Measurements from ENCODE around the gene POLD2.

POLD2 gene

GRCh38 chr7:44112997-44113763 lies 10.2 kb downstream of the POLD2 start:
- no peak for DNase-seq

- no peak for DNase-seq
These were observed 10.9 kb downstream of the POLD2 start for GRCh38 chr7:44112231-44112996.

GRCh38 chr7:44111761-44112160 lies 11.6 kb downstream of the POLD2 start:
- no peak for DNase-seq

- no peak for DNase-seq
These were observed 12.4 kb downstream of the POLD2 start for GRCh38 chr7:44110719-44111635.

- no peak for DNase-seq
These were observed 13.4 kb downstream of the POLD2 start for GRCh38 chr7:44109991-44110390.

GRCh38 chr7:44108768-44109750 lies 14.3 kb downstream of the POLD2 start:
- DNase-seq: no peak

GRCh38 chr7:44107961-44108767 lies 15.2 kb downstream of the POLD2 start:
- DNase-seq: no peak

GRCh38 chr7:44107116-44107960 lies 16.0 kb downstream of the POLD2 start:
- DNase-seq: no peak

GRCh38 chr7:44106311-44107065 lies 16.9 kb downstream of the POLD2 start:
- no peak for DNase-seq

GRCh38 chr7:44105832-44106231 lies 17.5 kb downstream of the POLD2 start:
- DNase-seq: no peak

GRCh38 chr7:44104860-44105771 lies 18.2 kb downstream of the POLD2 start:
- DNase-seq: no peak

- DNase-seq: no peak
These were observed 19.2 kb downstream of the POLD2 start, which contains the start of gene AEBP1 for GRCh38 chr7:44103923-44104859. Gene AEBP1 (plus strand): TSS chr7:44104345. CDS start chr7:44104666, 321 bp downstream.

GRCh38 chr7:44103566-44103922 lies 19.8 kb downstream of the POLD2 start:
- no peak for DNase-seq

GRCh38 chr7:44102846-44103565 lies 20.3 kb downstream of the POLD2 start:
- DNase-seq: no peak

- DNase-seq: no peak
These were observed 21.1 kb downstream of the POLD2 start for GRCh38 chr7:44101966-44102845.

Measured in stimulated activated naive CD4-positive, alpha-beta T cell treated with Interleukin-2 at 50 U/mL for 16 hours (primary cell).